ENCODE results near the gene PTPRU.
"Not testable (repeated sequence)": the region's sequence is repeated elsewhere in the genome, so short reads cannot be mapped to it uniquely, and the experiment has no call there.

PTPRU gene

GRCh38 chr1:29285771-29286170, 49.4 kb downstream of the PTPRU start:
- no peak for DNase-seq (ENCODE audit: low read depth in 2 of 2, low spot score in 1 of 2)

GRCh38 chr1:29286194-29286767, 50.0 kb downstream of the PTPRU start:
- DNase-seq (ENCODE audit: low read depth in 2 of 2, low spot score in 1 of 2), result no peak

GRCh38 chr1:29289493-29289892, 53.2 kb downstream of the PTPRU start:
- no peak for DNase-seq (ENCODE audit: low read depth in 2 of 2, low spot score in 1 of 2)

GRCh38 chr1:29290414-29290985, 54.2 kb downstream of the PTPRU start:
- no peak for DNase-seq (ENCODE audit: low read depth in 2 of 2, low spot score in 1 of 2)

GRCh38 chr1:29291756-29292155, 55.4 kb downstream of the PTPRU start:
- DNase-seq (ENCODE audit: low read depth in 2 of 2, low spot score in 1 of 2), result no peak

- DNase-seq (ENCODE audit: low read depth in 2 of 2, low spot score in 1 of 2), result no peak
These were observed 56.0 kb downstream of the PTPRU start for GRCh38 chr1:29292344-29292743.

GRCh38 chr1:29297450-29297849, 61.1 kb downstream of the PTPRU start:
- no peak for DNase-seq (ENCODE audit: low read depth in 2 of 2, low spot score in 1 of 2)

GRCh38 chr1:29298246-29298645, 61.9 kb downstream of the PTPRU start:
- DNase-seq (ENCODE audit: low read depth in 2 of 2, low spot score in 1 of 2), result no peak

- DNase-seq (ENCODE audit: low read depth in 2 of 2, low spot score in 1 of 2), result no peak
These were observed 63.1 kb downstream of the PTPRU start for GRCh38 chr1:29299446-29299845.

GRCh38 chr1:29301732-29302131, 65.4 kb downstream of the PTPRU start:
- not testable (repeated sequence) for DNase-seq (ENCODE audit: low read depth in 2 of 2, low spot score in 1 of 2)

- DNase-seq (ENCODE audit: low read depth in 2 of 2, low spot score in 1 of 2), result no peak
These were observed 67.1 kb downstream of the PTPRU start for GRCh38 chr1:29303201-29304024.

GRCh38 chr1:29304025-29304684, 67.8 kb downstream of the PTPRU start:
- no peak for DNase-seq (ENCODE audit: low read depth in 2 of 2, low spot score in 1 of 2)

- DNase-seq (ENCODE audit: low read depth in 2 of 2, low spot score in 1 of 2), result no peak
These were observed 69.6 kb downstream of the PTPRU start for GRCh38 chr1:29305943-29306342.

- DNase-seq (ENCODE audit: low read depth in 2 of 2, low spot score in 1 of 2), result no peak
These were observed 70.3 kb downstream of the PTPRU start for GRCh38 chr1:29306471-29307140.

- no peak for DNase-seq (ENCODE audit: low read depth in 2 of 2, low spot score in 1 of 2)
These were observed 72.8 kb downstream of the PTPRU start for GRCh38 chr1:29309075-29309474.

- no peak for DNase-seq (ENCODE audit: low read depth in 2 of 2, low spot score in 1 of 2)
These were observed 73.3 kb downstream of the PTPRU start for GRCh38 chr1:29309621-29310020.

GRCh38 chr1:29310616-29311180, 74.4 kb downstream of the PTPRU start:
- DNase-seq (ENCODE audit: low read depth in 2 of 2, low spot score in 1 of 2), result no peak

- DNase-seq (ENCODE audit: low read depth in 2 of 2, low spot score in 1 of 2), result no peak
These were observed 75.2 kb downstream of the PTPRU start for GRCh38 chr1:29311352-29312030.

GRCh38 chr1:29312469-29313461, 76.4 kb downstream of the PTPRU start:
- DNase-seq (ENCODE audit: low read depth in 2 of 2, low spot score in 1 of 2), result no peak

All from stimulated activated CD8-positive, alpha-beta memory T cell treated with anti-CD3 and anti-CD28 coated beads, Interleukin-4, amount 100 ng/mL, for 1 hour (primary cell).